ENCODE data around the gene KCNJ6.

The KCNJ6 gene

DNA sequence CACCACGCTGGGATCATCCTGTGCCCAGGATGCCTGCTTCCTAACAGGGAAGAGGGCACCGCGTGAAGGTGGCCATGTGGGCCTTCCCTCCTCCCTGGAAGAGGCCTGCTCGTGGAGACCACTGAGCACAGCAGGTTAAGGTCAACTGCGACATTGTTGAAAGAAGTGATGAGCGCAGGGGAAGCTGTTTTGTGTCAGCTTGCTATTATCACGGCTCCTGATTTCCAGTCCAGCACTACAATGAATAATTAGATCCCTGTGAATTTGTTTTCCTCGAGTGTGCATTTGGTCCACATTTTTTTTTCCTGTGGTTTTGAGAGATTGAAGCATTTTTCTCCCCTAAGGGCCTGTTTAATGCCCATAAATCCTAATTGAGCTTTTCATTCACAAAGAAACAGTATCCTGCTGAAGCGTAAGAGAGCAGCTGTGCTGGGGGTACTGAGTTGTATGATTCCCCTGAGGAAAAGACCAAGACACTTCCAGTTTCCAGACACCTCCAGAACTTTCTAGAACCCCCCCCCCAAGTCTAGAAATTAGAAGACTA is 204.9 kb downstream of the KCNJ6 start:
- TF ChIP-seq, protein P1, sequence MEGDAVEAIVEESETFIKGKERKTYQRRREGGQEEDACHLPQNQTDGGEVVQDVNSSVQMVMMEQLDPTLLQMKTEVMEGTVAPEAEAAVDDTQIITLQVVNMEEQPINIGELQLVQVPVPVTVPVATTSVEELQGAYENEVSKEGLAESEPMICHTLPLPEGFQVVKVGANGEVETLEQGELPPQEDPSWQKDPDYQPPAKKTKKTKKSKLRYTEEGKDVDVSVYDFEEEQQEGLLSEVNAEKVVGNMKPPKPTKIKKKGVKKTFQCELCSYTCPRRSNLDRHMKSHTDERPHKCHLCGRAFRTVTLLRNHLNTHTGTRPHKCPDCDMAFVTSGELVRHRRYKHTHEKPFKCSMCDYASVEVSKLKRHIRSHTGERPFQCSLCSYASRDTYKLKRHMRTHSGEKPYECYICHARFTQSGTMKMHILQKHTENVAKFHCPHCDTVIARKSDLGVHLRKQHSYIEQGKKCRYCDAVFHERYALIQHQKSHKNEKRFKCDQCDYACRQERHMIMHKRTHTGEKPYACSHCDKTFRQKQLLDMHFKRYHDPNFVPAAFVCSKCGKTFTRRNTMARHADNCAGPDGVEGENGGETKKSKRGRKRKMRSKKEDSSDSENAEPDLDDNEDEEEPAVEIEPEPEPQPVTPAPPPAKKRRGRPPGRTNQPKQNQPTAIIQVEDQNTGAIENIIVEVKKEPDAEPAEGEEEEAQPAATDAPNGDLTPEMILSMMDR (conservative IDR thresholded peaks at IDR 0.05; ENCODE audit: low read depth, low read length): no peak
- no peak for DNase-seq (ENCODE audit: low read depth)
- no peak overlapping the region for H3K4me3 ChIP-seq (ENCODE audit: low read depth, low read length)

DNA sequence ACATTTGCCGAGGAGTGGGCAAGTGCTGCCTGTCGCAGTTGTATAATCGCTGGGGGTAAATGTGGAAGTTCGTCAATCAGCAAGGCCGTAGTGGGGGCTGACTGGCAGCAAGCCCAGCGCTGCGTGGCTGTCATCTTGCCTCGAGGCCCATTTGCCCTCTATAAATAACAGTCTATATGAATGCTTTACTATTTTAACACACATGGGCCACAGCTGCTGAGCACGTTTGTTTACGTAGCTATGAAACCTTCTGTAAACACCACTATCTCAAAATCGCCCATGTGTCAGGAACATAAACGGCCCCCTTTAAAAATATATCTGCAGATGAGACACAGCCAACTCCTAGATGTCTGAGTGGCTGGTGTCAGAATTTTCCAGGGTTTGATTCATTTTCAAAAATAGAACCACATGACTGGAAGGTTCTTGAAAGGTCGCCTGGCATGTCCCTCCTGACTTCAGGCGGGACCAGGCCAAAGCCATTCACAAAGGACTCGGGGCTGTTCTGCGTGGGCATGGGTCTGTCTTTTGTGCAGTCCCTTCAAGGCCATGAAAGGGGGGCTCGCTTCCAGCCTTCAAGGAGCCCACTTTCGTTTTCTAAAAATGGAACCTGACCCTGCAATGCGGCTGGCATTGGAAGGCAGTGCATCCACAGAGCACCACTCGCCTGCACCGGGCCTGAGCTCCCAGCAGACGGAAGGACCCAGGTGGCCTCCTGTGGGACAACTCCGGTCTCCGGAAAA is 205.5 kb downstream of the KCNJ6 start:
- H3K4me3 ChIP-seq (ENCODE audit: low read depth, low read length): no peak overlapping the region
- TF ChIP-seq, protein P1 (conservative IDR thresholded peaks at IDR 0.05; ENCODE audit: low read depth, low read length): no peak
- peak; percentile 29 for DNase-seq (ENCODE audit: low read depth)

DNA sequence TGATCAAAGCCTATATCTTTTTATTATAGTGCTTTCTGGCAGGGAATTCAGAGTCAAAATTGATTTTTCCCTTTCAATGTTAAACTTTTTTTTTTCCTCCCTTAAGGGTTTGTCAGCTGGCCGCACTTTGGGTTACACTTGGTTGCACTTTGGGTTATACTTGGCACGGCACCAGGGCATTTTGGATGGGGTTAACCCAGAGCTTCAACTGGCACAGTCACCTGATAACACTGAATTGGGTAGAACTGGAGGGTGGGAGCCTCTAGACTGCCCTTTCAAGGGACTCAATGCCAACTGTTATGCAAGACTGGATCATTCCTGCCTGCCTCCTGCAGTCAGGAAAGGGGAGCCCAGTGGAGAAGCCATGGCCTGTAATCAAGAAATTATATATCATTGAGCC is 211.5 kb downstream of the KCNJ6 start:
- TF ChIP-seq, protein P1 (conservative IDR thresholded peaks at IDR 0.05; ENCODE audit: low read depth, low read length): no peak
- no peak overlapping the region for H3K4me3 ChIP-seq (ENCODE audit: low read depth, low read length)
- DNase-seq (ENCODE audit: low read depth): no peak

DNA sequence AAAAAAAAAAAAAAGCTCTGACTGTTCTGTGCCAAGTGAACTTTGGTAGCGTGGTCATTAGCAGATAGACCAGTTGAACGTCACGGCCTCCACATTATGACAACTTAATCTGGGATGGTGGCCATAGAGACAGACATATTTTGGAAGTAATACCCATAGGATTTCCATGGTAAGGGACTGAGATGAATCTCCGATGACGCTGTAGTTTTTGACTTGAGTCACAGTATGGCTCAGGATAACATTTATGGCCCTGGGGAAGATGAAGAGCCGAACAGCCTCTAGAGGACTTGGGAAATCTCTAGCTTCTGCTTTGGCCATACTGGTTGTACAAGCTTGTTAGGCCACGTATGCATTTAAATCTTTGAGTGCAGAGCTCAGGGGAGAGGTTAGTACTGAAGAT is 214.0 kb downstream of the KCNJ6 start:
- DNase-seq (ENCODE audit: low read depth): no peak
- TF ChIP-seq, protein P1 (conservative IDR thresholded peaks at IDR 0.05; ENCODE audit: low read depth, low read length): no peak
- H3K4me3 ChIP-seq (ENCODE audit: low read depth, low read length): no peak overlapping the region

DNA sequence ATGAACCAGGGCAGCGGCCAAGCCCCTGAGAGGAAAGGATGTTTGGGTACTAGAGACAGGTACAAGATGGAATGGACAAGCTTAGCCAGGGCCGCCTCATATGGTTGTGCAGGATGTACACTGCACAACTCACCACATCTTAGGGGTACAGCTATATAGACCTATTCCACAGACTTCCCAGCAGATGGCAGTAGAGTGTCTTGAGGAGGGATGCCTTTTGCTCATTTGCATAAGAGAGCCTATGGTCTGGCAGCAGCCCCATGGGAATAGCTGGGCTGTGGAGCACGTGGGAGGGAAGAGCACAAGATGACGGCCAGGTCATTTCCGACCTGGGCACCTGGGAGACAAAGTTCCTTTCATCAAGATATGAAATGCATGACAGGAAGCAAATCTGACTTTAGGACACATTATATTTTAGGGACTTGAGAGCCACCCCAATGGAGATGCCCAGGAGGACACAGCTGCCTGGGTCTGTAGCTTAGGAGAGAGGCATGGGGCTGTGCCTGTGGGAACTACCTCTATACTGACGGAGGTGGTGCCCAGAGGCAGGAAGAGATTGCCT is 215.5 kb downstream of the KCNJ6 start:
- peak; percentile 93 for DNase-seq (ENCODE audit: low read depth)
- no peak overlapping the region for H3K4me3 ChIP-seq (ENCODE audit: low read depth, low read length)
- TF ChIP-seq, protein P1 (conservative IDR thresholded peaks at IDR 0.05; ENCODE audit: low read depth, low read length): peak; percentile 88

DNA sequence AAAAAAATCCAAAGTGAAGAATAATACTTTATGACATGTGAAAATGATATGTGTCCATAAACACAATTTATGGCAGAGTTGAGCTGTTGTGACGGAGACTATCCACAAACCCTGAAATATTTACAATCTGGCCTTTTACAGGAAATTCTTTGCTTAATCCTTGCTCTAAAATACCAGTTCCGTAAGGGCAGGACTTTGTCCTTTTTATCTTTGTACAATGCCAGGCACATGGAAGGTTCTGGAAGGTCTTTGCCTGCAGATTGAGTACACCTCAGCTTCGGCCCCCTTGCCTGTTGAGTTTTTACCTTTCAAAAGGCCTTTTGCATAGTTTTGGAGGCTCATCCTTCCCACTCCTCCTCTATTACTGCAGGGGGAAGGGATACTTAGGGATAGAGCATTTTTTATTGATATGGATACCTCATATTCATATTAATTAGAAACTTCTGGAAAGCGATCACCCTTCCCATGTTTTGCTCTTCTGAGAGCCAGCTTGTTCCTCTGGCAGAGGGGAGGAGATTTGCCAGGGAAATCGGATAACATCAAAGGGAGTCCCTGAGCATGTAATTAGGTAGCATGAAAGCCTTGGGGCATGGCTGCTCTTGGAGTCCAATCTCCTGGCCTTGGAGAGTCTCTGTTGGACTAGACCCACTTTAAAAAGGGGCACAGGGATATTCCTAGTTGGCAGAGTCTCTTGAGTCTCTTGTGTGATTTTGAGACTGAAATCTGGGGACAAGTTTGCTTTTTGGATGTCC is 217.1 kb downstream of the KCNJ6 start:
- no peak overlapping the region for H3K4me3 ChIP-seq (ENCODE audit: low read depth, low read length)
- TF ChIP-seq, protein P1 (conservative IDR thresholded peaks at IDR 0.05; ENCODE audit: low read depth, low read length): no peak
- no peak for DNase-seq (ENCODE audit: low read depth)
